AG09319 (cell line): ENCODE results near the gene UNC13C.

Experiments used
- DNase-seq: peaks from one replicate; pipeline ENCODE4 v3.0.0-alpha.2; 2010; ENCODE audit warnings: low read depth; ENCODE audit errors: extremely low read depth
- CTCF ChIP-seq: IDR thresholded peaks from 2 replicates; pipeline ENCODE4 v1.5.1; 2011; ENCODE audit warnings: low read depth, mild to moderate bottlenecking, inconsistent platforms, low read length, moderate library complexity

The UNC13C gene

GRCh38 chr15:54083991-54084390, 105.8 kb downstream of the UNC13C start:
- no peak for DNase-seq
- no peak for TF ChIP-seq CTCF

GRCh38 chr15:54088837-54089236, 110.6 kb downstream of the UNC13C start:
- no peak for TF ChIP-seq CTCF
- DNase-seq = no peak

- no peak for TF ChIP-seq CTCF
- no peak for DNase-seq
Measured at GRCh38 chr15:54089776-54090175, 111.5 kb downstream of the UNC13C start.

- no peak for DNase-seq
- no peak for TF ChIP-seq CTCF
Measured at GRCh38 chr15:54091651-54092050, 113.4 kb downstream of the UNC13C start.

GRCh38 chr15:54094661-54095060, 116.4 kb downstream of the UNC13C start:
- TF ChIP-seq CTCF = no peak
- no peak for DNase-seq

GRCh38 chr15:54097019-54097418, 118.8 kb downstream of the UNC13C start:
- no peak for TF ChIP-seq CTCF
- DNase-seq = no peak

GRCh38 chr15:54099010-54099409, 120.8 kb downstream of the UNC13C start:
- no peak for TF ChIP-seq CTCF
- no peak for DNase-seq
